ENCODE measurements around the gene SPATS2L.

Gene SPATS2L

GRCh38 chr2:200297100-200297499, 9.4 kb upstream of the SPATS2L start:
- DNase-seq (ENCODE audit: low read depth, low spot score): no peak

DNA sequence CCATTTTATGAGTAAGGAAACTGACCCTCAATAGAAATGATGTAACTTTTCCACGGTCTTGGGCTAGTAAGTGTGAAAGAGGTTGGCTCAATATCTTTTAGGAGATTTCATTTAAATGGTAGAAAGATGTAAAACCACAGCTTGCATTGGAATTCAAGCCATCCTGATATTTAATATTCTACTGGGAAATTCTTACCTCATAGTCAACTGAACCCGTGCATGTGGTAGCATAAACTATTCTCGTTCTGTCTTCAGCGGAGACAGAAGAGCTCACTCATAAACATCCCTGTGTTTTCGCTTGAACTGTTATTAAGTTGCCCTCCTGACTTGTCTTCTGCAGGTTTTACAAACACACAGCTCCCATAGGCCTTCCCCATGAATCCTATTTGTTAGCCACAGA, 8.5 kb upstream of the SPATS2L start:
- no peak for DNase-seq (ENCODE audit: low read depth, low spot score)

DNA sequence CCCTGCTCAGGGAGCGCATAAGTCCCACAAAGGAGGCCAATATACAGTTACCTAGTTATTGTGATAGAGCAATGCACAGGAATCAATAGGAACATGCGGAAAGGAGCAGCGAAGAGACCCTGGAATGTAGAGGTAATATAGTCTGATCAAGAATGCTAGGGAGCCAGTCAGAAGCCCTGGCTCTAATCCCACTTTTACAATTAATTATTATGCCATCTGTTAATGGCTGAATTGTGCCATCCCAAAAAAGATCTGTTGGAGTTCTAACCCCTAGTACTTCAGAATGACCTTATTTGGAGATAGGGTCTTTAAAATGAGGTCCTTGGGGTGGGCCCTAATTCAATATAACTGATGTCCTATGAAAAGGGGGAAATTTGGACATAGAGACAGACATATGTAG, 7.7 kb upstream of the SPATS2L start:
- no peak for DNase-seq (ENCODE audit: low read depth, low spot score)

- no peak for DNase-seq (ENCODE audit: low read depth, low spot score)
These were observed 6.4 kb upstream of the SPATS2L start for GRCh38 chr2:200300065-200300464.

DNA sequence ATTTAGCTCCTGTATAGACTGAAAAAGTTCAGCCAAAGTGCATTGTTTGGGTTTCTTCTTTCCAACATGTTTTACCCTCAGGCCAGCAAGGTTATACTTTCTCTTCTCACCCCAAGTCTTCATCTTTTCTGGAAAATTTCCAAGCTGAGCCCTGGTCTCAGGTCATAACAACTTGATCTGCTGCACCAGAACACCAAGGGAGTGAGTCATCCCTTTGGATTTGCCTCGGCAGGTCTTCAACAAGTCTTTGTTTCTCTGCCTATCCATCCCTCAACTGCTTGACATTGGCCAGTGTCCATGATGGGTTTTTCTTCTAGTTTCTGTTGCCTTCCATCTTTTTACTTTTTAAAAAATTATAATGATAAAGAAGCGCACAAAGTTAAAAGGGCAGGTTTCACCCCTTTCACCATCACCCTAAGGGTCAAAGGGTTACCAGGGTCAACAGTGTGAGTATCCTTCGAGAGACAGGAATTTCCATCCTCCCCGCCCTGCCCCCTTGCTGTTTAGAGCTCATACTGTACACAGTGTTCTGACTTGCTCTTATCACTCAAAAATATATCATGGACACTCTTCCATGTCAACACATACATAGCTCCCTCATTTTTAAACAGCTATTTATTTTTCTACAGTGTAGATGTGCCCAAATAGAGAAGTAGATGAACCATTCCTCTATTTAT, 5.7 kb upstream of the SPATS2L start:
- DNase-seq (ENCODE audit: low read depth, low spot score): no peak

DNA sequence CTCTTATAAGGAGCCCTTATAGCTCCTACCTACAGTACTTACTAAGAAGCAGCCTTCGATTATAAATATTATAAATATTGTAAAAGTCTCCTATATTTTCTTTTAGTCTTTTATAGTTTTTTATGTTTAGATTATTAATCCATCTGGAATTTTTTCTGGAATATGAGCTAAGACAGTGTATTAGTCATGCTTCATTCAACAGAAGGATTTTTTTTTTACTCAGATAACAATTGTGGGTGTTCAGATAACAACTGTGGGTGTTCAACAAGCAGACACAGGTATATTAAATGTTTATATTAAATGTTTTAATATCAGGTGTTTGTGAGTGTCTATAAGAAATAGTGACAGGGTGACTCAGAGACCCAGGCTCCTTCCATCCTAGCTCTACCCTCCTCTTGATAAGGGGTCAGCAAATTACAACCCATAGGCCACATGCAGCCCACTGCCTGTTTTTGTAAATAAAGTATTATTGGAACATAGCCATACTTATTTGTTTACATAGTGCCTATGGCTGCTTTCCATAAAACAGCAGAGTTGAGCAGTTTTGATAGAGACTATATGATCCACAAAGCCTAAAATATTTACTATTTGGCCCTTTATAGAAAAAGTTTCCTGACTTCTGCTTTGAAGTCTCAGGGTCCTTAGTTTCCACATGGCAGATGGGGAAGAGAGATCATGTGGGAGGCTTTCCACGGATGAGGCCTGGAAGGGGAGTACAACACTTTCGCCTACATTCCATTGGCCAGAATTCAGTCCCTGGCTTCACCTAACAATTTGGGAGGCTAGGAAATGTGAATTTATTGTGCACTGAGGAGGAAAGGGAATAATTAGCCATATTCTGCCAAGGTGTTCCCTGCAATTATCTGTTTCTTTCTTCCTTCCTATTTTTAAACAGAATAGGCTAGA, 4.3 kb upstream of the SPATS2L start:
- DNase-seq (ENCODE audit: low read depth, low spot score): no peak

- DNase-seq (ENCODE audit: low read depth, low spot score): no peak
These were observed 3.4 kb upstream of the SPATS2L start for GRCh38 chr2:200302940-200303727.

DNA sequence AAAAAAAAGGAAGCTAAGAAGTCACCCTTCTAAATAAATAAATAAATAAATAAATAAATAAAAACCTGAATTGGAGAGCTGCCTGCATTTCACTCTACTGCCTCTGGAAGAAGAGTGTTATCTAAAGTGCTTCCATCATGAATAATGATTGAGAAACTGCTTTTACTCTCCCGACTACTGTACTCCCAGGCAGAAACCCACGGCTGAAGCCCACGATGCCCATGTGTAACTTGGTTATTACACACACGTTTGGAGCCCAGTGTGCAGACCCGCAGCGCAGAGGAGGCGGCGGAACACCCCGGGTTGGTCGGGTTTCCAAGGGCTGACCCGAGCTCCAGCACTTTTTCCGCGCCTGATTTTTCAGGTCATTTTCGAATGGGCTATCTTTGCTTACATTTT, 697 bp upstream of the SPATS2L start:
- no peak for DNase-seq (ENCODE audit: low read depth, low spot score)

DNA sequence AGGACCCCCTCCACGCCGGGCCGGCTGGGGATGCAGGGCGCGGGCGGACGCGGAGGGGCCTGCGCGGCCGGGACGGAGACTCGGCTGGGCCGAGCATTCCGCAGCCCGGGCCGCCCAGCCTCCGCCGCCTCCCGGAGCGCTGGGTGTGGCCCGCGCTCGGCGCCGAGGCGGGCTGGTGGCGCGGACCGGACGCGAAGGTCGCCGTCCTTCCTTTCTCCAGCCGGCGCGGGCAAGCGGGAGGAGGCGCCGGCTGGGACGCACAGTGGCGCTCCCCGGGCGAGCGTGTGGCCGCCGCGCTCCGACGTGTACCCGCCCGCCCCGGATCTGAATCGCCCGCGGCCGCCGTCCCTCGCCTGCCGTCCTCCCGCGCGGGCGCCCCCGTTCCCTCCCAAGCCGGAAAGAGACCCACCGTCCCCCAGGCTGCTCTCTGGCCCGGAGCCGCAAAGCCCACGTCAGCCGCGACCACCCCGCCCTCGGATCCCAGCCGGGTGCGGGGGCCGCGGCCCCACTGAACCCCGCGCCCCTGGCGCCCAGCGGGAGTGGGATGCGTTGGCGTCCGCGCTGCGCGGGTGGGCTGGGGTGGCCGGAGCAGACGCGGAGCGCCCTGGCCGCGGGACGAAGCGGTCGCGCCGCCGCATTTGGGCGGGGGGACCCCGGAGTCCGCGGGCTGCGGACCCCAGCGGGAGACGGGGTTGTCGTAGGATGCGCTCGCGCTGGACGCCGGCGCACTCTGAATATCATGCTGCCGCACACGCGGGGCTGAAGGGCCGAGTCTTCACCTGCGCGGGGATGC, 634 bp downstream of the SPATS2L start:
- no peak for DNase-seq (ENCODE audit: low read depth, low spot score)

DNA sequence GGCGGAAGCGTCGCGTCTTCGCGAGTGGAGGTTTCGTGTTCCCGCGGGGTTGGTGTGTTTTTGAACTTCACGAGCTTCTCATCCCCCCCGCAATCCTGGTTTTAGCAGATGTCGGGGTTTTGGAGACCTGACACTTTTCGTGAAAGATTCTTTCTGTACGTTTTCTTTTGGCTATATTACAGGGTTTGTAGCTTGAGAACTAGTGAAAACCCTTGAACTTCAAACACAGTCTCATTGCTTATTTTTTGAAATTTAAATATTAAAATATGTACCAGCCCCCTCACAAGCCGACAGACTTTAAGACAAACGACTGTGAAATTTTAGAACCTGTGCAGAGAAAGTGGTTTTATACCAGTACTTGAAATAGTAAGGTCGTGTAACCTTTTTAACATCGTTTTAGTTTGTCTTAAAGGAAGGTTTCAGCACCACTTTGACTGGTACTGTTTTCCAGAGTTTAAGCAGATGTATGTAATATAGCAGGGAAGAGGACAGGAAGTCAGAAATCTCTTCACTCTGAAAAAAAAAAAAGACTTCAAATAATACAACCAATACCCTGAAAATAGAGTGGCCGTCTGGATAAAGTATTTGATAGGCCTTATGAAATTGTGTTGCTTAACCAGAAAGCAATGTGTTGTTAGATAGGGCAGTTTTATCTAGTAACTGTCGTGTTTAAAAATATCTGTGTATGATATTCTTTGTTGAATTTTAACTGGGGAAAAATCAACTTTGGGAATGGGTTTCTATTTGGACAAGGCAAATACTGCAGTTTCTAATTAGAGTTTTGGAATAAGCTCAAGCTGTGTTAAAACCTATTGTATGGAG, 1.4 kb downstream of the SPATS2L start:
- no peak for DNase-seq (ENCODE audit: low read depth, low spot score)

GRCh38 chr2:200308546-200309295, 2.2 kb downstream of the SPATS2L start:
- DNase-seq (ENCODE audit: low read depth, low spot score): no peak

GRCh38 chr2:200309296-200310049, 3.0 kb downstream of the SPATS2L start:
- no peak for DNase-seq (ENCODE audit: low read depth, low spot score)

- DNase-seq (ENCODE audit: low read depth, low spot score): no peak
These were observed 4.1 kb downstream of the SPATS2L start for GRCh38 chr2:200310545-200310971.

- no peak for DNase-seq (ENCODE audit: low read depth, low spot score)
These were observed 4.6 kb downstream of the SPATS2L start for GRCh38 chr2:200311139-200311538.

GRCh38 chr2:200314976-200315567, 8.6 kb downstream of the SPATS2L start:
- DNase-seq (ENCODE audit: low read depth, low spot score): no peak

GRCh38 chr2:200317975-200318374, 11.5 kb downstream of the SPATS2L start:
- DNase-seq (ENCODE audit: low read depth, low spot score): no peak

GRCh38 chr2:200318940-200319435, 12.5 kb downstream of the SPATS2L start:
- no peak for DNase-seq (ENCODE audit: low read depth, low spot score)

GRCh38 chr2:200319548-200320337, 13.2 kb downstream of the SPATS2L start:
- no peak for DNase-seq (ENCODE audit: low read depth, low spot score)
